HG03039 (cell line): ENCODE measurements around the gene MLANA.

ENCODE experiments used
- ATAC-seq: cut with Tn5 transposase; IDR thresholded peaks from one replicate; pipeline ENCODE4 v1.9.1; 2021; ENCODE audit warnings: mild to moderate bottlenecking, moderate library complexity; ENCODE audit not compliant: unreplicated experiment

MLANA gene

DNA sequence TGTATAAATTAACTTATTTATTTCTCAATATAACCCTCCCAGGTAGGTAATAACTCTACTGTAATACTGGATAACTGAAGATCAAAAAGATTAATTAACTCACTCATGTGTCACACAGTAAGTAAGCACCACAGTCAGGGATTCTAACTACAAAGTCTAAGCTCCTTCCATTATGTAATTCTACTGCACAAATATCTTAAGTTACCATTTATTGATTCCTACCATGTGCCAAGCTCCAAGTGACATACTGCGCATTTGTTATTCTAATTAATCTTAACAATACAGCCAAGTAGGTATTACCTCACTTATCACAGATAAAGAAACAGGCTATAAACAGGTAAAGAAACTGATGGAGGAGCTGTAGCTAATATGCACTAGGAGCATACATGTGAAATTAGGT lies 66.5 kb downstream of the MLANA start:
- no peak for ATAC-seq

DNA sequence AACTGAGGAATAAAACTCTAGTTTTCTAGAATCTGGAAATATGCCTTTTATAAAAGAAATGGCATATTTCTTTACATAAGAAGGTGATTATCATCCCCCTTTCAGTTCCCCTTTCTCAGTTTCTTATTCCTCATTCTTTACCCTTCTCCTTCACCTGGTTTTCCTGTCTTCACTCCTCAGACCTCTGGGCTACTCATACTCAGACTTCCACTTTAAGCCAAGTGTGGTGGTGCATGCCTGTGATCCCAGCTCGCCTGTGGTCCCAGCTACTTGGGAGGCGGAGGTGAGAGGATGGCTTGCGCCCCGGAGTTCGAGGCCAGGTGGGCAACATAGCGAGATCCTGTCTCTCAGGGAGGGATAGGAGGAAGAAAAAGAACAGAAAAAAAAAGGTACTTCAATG lies 67.6 kb downstream of the MLANA start:
- ATAC-seq: no peak
